OCI-LY1 (cell line): ENCODE results near the gene DHCR7.

Experiments used
- H2AFZ ChIP-seq: fragments of 200-600 bp; sonication (generic), shearing (Covaris generic); 2 replicates; pipeline ENCODE4 v1.6.0; 2014; ENCODE audit warnings: antibody characterized with exemption, mild to moderate bottlenecking, low read length
- H3F3A ChIP-seq: fragments of 200-600 bp; sonication (generic), shearing (Covaris generic); 2 replicates; pipeline ENCODE4 v1.6.0; 2014; ENCODE audit warnings: mild to moderate bottlenecking, antibody characterized with exemption, low read length, moderate library complexity; ENCODE audit not compliant: insufficient read depth
- H3K27ac ChIP-seq: fragments of 200-600 bp; sonication (generic); 2 replicates; pipeline ENCODE4 v1.5.1; 2014; ENCODE audit warnings: low read length, mixed run types, mild to moderate bottlenecking, low read depth; ENCODE audit not compliant: poor library complexity, severe bottlenecking
- H3K27me3 ChIP-seq: fragments of 200-600 bp; sonication (generic); 2 replicates; pipeline ENCODE4 v1.6.0; 2014; ENCODE audit warnings: antibody characterized with exemption, mild to moderate bottlenecking, low read length, moderate library complexity; ENCODE audit not compliant: insufficient read depth
- H3K36me3 ChIP-seq: fragments of 200-600 bp; sonication (generic); 2 replicates; pipeline ENCODE4 v1.6.1; 2014; ENCODE audit warnings: mild to moderate bottlenecking, antibody characterized with exemption, low read length, moderate library complexity, mixed read lengths; ENCODE audit not compliant: insufficient read depth
- H3K4me1 ChIP-seq: fragments of 200-600 bp; sonication (generic); 2 replicates; pipeline ENCODE4 v1.5.1; 2014; ENCODE audit warnings: mild to moderate bottlenecking, low read length, moderate library complexity; ENCODE audit not compliant: insufficient read depth, severe bottlenecking
- H3K4me2 ChIP-seq: fragments of 200-600 bp; sonication (generic), shearing (Covaris generic); 2 replicates; pipeline ENCODE4 v1.6.1; 2014; ENCODE audit warnings: low read length
- H3K4me3 ChIP-seq: fragments of 200-600 bp; sonication (generic); 2 replicates; pipeline ENCODE4 v1.5.1; 2014; ENCODE audit warnings: low read length, low read depth, mild to moderate bottlenecking, mixed read lengths; ENCODE audit not compliant: poor library complexity, severe bottlenecking
- H3K79me2 ChIP-seq: fragments of 200-600 bp; shearing (Covaris generic); 2 replicates; pipeline ENCODE4 v1.6.1; 2016; ENCODE audit warnings: mixed run types, low read length, mixed read lengths; ENCODE audit not compliant: insufficient read depth
- H3K9ac ChIP-seq: fragments of 200-600 bp; sonication (generic), shearing (Covaris generic); 2 replicates; pipeline ENCODE4 v1.6.1; 2014; ENCODE audit warnings: mild to moderate bottlenecking, low read length, mixed read lengths
- H3K9me2 ChIP-seq: fragments of 200-600 bp; sonication (generic), shearing (Covaris generic); 2 replicates; pipeline ENCODE4 v1.6.1; 2014; ENCODE audit warnings: low read depth, mild to moderate bottlenecking, low read length, mixed read lengths
- H3K9me3 ChIP-seq: fragments of 200-600 bp; shearing (Covaris generic); 2 replicates; pipeline ENCODE4 v1.6.1; 2014; ENCODE audit warnings: low read length, mixed read lengths
- H4K20me1 ChIP-seq: fragments of 200-600 bp; sonication (generic), shearing (Covaris generic); 2 replicates; pipeline ENCODE4 v1.6.0; 2016; ENCODE audit warnings: mild to moderate bottlenecking, low read length; ENCODE audit not compliant: insufficient read depth
- EZH2 ChIP-seq: fragments of 200-600 bp; sonication (generic), shearing (Covaris generic); IDR thresholded peaks from 2 replicates; pipeline ENCODE4 v1.8.0; 2017; ENCODE audit warnings: borderline replicate concordance, mixed run types, mild to moderate bottlenecking, antibody characterized with exemption, low read length, moderate library complexity, mixed read lengths
- TF ChIP-seq, protein P1 (sequence below): fragments of 200-600 bp; sonication (generic), shearing (Covaris generic); IDR thresholded peaks from 2 replicates; pipeline ENCODE4 v1.5.1; 2017; ENCODE audit warnings: mild to moderate bottlenecking, antibody characterized with exemption, low read length, moderate library complexity, mixed read lengths

The DHCR7 gene

DNA sequence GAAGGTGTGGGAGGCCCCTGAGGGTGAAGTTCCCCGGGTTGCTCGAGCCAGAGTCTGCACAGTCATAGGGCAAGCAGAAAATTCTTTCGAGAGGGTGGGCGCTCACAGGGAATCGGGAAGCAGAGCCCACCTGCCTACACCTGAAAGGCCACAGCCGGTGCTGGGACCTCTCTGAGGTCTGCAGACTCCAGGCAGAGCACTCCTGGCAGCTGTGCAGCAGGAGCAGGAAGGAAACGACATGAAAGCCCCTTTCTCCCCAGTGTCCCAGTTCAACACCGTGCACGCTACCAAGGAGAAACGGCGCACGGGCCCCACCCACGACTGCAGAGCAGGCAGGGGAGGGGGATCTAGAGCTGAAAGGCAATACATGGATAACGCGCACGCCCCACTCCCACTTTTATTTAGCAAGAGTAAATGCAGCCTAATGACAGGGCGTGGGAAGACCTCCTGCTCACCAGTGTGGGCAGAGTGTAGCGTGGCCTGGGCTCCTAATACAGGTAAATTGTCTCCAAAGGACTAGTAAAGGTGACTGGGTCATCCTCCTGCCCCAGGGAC, 13.5 kb downstream of the DHCR7 start:
- Histone ChIP-seq H3K27ac (no peak overlapping the region), H2AFZ (no peak overlapping the region), H3K4me2 (no peak overlapping the region), H3F3A (no peaks in the 10 kb centered on the region), H3K9ac (no peak overlapping the region), H3K9me2 (no peaks in the 10 kb centered on the region), H3K27me3 (no peaks in the 10 kb centered on the region), H3K36me3 (peaks cover 54% of the 10 kb centered on the region), H4K20me1 (no peaks in the 10 kb centered on the region), H3K4me3 (no peak overlapping the region), H3K9me3 (no peaks in the 10 kb centered on the region), H3K4me1 (no peaks in the 10 kb centered on the region), H3K79me2 (no peaks in the 10 kb centered on the region)
- TF ChIP-seq EZH2: no peak
- TF ChIP-seq, protein P1, sequence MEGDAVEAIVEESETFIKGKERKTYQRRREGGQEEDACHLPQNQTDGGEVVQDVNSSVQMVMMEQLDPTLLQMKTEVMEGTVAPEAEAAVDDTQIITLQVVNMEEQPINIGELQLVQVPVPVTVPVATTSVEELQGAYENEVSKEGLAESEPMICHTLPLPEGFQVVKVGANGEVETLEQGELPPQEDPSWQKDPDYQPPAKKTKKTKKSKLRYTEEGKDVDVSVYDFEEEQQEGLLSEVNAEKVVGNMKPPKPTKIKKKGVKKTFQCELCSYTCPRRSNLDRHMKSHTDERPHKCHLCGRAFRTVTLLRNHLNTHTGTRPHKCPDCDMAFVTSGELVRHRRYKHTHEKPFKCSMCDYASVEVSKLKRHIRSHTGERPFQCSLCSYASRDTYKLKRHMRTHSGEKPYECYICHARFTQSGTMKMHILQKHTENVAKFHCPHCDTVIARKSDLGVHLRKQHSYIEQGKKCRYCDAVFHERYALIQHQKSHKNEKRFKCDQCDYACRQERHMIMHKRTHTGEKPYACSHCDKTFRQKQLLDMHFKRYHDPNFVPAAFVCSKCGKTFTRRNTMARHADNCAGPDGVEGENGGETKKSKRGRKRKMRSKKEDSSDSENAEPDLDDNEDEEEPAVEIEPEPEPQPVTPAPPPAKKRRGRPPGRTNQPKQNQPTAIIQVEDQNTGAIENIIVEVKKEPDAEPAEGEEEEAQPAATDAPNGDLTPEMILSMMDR: no peak

DNA sequence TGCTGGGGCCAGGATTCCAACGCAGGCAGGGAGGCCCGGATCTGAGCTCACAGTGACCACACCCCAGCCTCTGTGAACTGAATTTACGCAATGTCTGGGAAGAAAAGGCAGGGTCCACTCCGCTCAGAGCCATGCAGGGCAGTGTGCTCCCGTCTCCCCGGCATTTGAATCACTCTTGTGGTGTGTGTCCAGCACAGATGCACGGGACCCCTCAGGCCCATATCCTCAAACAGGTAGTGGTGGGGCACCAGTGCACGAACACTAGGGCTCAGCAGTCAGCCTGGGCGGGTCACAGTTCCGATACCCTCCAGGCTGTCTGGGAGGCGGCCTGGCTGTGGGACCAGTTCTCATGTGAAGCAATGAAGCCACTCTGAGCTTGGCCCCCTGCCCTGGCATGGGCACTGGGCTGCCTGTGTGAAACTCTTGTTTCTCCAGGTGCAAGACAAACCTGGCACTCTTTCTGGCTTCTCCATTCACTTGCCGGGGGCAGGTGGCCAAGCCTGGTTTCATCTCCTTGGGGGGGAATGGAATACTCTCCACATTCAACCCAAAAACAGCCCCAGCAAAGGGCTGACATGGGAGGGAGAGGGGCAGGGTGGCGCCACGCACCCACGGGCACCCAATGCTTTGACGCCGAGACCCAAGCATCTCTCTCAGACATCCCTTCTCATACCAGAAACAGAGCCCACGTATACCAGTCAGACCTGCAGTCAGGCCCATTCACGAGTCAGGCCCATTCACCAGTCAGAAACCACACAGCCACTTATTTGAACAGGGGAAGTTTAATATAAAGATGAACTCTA, 14.3 kb downstream of the DHCR7 start:
- Histone ChIP-seq H2AFZ (no peak overlapping the region), H3K9me3 (no peaks in the 10 kb centered on the region), H3K9ac (no peak overlapping the region), H4K20me1 (no peaks in the 10 kb centered on the region), H3K4me3 (no peak overlapping the region), H3F3A (no peaks in the 10 kb centered on the region), H3K36me3 (peaks cover 46% of the 10 kb centered on the region), H3K4me1 (no peaks in the 10 kb centered on the region), H3K9me2 (no peaks in the 10 kb centered on the region), H3K4me2 (no peak overlapping the region), H3K27ac (no peak overlapping the region), H3K79me2 (no peaks in the 10 kb centered on the region), H3K27me3 (no peaks in the 10 kb centered on the region)
- no peak for TF ChIP-seq EZH2
- TF ChIP-seq, protein P1: no peak

DNA sequence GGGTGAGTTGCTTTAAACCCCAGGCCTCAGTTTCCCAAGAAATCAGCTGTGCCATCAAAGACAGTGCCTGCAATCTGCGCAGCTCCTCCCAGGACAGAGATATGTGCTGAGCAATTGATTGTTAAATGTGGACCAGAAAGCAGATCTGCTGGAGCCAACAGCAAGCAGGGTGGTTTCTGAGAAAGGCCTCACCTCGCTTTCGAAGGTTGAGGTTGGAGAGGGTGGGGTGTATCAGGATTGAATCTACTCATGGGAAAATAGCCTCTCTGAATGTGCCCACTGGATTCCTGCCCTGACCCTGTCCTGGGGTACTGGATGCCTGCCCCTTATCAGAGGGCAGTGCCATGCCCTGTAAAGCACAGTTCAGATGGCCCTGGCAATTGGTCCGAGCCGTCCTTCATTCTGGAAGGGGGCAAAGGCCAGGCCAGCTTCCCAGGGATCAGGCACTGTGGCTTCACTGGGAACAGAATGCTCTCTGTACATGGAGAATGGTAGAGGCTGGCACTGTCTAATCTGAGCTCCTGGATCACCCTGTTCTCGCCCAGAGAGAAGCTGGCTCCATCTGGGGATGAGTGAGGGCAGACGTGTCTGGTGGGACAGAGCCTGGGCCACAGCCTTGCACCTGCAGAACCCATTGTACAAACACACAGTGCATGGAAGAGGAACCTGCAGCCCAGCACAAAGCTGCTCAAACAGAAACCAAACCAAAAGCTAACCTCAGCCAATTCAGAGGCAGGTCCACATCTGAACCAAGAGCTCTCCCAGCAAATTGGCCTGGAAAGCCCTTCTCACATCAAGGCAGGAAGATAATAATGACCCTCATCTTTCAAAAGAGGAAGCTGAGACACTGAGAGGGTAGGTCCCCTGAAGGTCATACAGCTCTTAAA, 15.2 kb downstream of the DHCR7 start:
- H3F3A ChIP-seq: no peaks in the 10 kb centered on the region
- TF ChIP-seq, protein P1: no peak
- no peak for TF ChIP-seq EZH2
- no peak overlapping the region for H3K9ac ChIP-seq
- H3K4me3 ChIP-seq: no peak overlapping the region
- no peaks in the 10 kb centered on the region for H3K9me3 ChIP-seq
- H3K36me3 ChIP-seq: peaks cover 37% of the 10 kb centered on the region
- no peaks in the 10 kb centered on the region for H3K9me2 ChIP-seq
- no peak overlapping the region for H3K4me2 ChIP-seq
- no peak overlapping the region for H3K27ac ChIP-seq
- H2AFZ ChIP-seq: no peak overlapping the region
- H3K4me1 ChIP-seq: no peaks in the 10 kb centered on the region
- H4K20me1 ChIP-seq: no peaks in the 10 kb centered on the region
- H3K27me3 ChIP-seq: no peaks in the 10 kb centered on the region
- no peaks in the 10 kb centered on the region for H3K79me2 ChIP-seq
